GM18511 (cell line): ENCODE results near the gene SCAF1.

Experiments
- ATAC-seq: cut with Tn5 transposase; IDR thresholded peaks from one replicate; pipeline ENCODE4 v1.9.1; 2021; ENCODE audit warnings: mild to moderate bottlenecking, moderate library complexity; ENCODE audit not compliant: unreplicated experiment

Gene SCAF1

DNA sequence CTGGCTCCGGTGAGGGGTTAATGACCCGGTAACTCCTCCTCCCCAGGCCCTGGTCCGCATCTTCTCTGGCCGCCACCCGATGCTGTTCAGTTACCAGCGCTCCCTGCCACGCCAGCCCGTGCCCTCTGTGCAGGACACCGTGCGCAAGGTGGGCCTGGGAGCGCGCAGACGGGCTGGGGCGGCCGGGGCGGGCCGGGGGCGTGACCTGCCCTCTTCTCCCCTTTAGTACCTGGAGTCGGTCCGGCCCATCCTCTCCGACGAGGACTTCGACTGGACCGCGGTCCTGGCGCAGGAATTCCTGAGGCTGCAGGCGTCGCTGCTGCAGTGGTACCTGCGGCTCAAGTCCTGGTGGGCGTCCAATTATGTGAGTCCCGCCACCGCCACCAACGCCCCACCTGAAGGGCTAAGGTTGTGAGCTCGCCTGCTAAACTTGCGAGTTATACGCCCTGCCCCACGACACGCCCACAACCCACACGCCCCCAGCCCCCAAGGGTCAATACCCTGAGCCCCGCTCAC, 59.3 kb downstream of the SCAF1 start:
- ATAC-seq, result no peak

DNA sequence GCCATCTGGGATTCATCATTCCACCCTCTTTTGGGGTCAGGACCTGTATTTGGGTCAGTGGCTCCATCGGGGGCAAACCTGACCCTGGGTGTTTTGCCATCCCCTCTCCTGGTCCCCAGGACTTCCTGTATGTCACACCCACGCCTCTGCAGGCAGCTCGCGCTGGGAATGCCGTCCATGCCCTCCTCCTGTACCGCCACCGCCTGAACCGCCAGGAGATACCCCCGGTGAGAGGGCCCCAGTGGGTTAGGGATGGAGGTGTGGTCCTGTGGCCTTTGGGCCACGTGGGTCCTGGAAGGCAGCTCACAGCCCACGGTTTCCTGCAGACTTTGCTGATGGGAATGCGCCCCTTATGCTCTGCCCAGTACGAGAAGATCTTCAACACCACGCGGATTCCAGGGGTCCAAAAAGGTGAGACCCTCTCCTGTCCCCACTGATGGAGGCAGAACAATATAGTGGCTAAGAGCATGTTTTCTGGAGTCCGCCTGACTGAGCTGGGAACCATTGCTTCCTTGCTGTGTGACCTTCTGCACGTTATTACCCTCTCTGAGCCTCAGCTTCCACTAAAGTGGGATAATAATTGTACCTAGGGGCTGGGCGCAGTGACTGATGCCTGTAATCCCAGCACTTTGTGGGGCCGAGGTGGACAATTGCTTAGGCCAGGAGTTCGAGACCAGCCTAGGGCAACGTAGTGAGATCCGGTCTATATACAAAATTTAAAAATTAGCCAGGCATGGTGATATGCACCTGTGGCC, 63.1 kb downstream of the SCAF1 start:
- ATAC-seq, result no peak

DNA sequence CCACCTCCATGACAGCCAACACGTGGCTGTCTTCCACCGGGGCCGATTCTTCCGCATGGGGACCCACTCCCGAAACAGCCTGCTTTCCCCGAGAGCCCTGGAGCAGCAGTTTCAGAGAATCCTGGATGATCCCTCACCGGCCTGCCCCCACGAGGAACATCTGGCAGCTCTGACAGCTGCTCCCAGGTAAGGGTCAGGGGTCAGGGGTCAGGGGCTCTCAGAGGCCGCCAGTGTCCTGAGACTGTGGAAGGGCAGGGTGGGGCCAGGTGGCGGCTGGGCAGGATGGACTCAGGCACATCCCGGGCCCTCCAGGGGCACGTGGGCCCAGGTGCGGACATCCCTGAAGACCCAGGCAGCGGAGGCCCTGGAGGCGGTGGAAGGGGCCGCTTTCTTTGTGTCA, 63.9 kb downstream of the SCAF1 start:
- ATAC-seq, result no peak
